C4-2B (cell line): ENCODE results near the gene CLDN34.

Experiments
- H3K27ac ChIP-seq: fragments of 450-650 bp; 2 replicates; pipeline ENCODE4 v1.5.1; 2017
- CTCF ChIP-seq: fragments of 450-650 bp; conservative IDR thresholded peaks from 2 replicates; pipeline ENCODE4 v1.5.1; 2017; ENCODE audit warnings: mild to moderate bottlenecking
- ZFX ChIP-seq: fragments of 450-650 bp; IDR thresholded peaks from 2 replicates; pipeline ENCODE4 v1.6.1; 2017

CLDN34 gene

DNA sequence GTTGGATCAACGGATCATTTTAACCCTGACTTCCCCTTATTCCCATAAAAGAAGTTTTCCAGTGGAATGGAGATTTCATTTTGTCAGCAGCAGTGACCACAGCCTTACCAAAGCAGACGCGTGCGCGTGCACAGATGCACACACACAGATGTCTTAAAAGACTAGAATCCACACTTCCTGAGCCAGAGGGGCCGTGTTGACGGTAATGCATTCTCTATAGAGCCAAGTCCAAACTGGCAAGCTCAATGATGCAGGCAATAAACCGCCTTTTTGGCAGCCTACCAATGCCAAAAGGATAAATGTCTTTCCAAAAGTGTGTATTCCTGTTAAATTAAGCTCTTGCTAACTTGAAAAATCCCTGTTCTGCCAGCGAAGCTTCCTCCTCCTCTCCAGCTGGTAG is 18.8 kb upstream of the CLDN34 start:
- H3K27ac ChIP-seq: no peak overlapping the region

DNA sequence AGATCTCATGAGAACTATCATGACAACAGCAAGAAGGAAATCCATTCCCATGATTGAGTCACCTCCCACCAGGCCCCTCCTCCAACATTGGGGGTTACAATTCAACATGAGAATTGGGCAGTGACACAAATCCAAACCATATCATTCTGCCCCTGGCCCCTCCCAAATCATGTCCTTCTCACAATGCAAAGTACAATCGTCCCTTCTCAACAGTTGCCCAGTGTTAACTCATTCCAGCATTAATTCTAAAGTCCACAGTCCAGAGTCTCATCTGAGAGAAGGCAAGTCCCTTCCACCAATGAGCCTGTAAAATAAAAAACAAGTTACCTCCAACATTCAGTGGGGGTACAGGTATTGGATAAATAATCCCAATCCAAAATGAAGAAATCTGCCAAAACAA is 14.9 kb upstream of the CLDN34 start:
- no peak for TF ChIP-seq ZFX
- no peak for TF ChIP-seq CTCF
- no peak overlapping the region for H3K27ac ChIP-seq

More for the DNA sequence above, 18.8 kb upstream of the CLDN34 start:
- TF ChIP-seq CTCF (no peak), ZFX (no peak)

GRCh38 chrX:9953396-9953795 is 13.8 kb upstream of the CLDN34 start:
- no peak overlapping the region for H3K27ac ChIP-seq
- TF ChIP-seq ZFX: no peak
- TF ChIP-seq CTCF: no peak

GRCh38 chrX:9955506-9955905 is 11.7 kb upstream of the CLDN34 start:
- TF ChIP-seq ZFX (no peak), CTCF (no peak)
- no peak overlapping the region for H3K27ac ChIP-seq

- no peak for TF ChIP-seq ZFX
- TF ChIP-seq CTCF: peak; percentile 28
- H3K27ac ChIP-seq: no peak overlapping the region
Observed at GRCh38 chrX:9957743-9958142, 9.4 kb upstream of the CLDN34 start.

DNA sequence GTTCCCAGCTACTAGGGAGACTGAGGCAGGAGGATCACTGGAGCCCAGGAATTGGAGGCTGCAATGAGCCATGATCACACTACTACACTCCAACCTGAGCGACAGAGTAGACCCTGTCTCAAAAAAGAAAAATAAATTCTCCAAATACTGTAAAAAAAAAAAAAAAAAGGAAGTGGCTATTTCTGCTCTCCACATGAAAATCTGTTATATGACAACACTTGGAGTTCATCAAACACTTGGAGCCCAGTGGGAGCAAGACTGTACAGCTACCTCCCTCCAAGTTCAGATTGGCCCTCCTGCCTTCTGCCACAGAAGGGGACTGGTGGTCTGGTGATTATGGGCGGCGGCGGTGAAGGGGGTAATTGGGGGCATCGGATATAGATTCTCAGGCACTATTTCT is 9.0 kb upstream of the CLDN34 start:
- H3K27ac ChIP-seq: no peak overlapping the region

GRCh38 chrX:9961750-9962149 is 5.4 kb upstream of the CLDN34 start:
- TF ChIP-seq CTCF: no peak
- TF ChIP-seq ZFX: no peak
- H3K27ac ChIP-seq: no peak overlapping the region

More for the DNA sequence above, 9.0 kb upstream of the CLDN34 start:
- TF ChIP-seq ZFX (no peak), CTCF (no peak)
